SK-N-SH (cell line): ENCODE measurements around the gene MATN4. TPM values are rescaled to one million over a fixed set of nuclear protein-coding genes. Genes with fewer than 3 reads are reported as not detected.
A peak's percentile ranks its signal among the peaks of the same experiment; 100 is the strongest.

Source experiments
- CTCF ChIA-PET: fragments of 300-600, 350-600 bp; formaldehyde crosslinking; extraction: SDS; loops from one replicate; lab custom pipeline; 2021; lab: Yijun Ruan, JAX
- POLR2A ChIA-PET: fragments of 350-600 bp; sonication (Branson Sonifier 250); formaldehyde crosslinking; extraction: SDS; loops from one replicate; lab custom pipeline; 2020; ENCODE audit warnings: antibody characterized with exemption, inconsistent platforms; lab: Yijun Ruan, JAX
- DNase-seq: peaks from one replicate; pipeline ENCODE4 v3.0.0; 2012
- H2AFZ ChIP-seq: fragments of 200-600 bp; sonication (generic); 2 replicates; pipeline ENCODE4 v1.8.1; 2016; ENCODE audit warnings: antibody characterized with exemption, mild to moderate bottlenecking, low read depth
- H3F3A ChIP-seq: fragments of 200-600 bp; sonication (generic); replicated peaks from 2 replicates; pipeline ENCODE3; 2016; ENCODE audit warnings: antibody characterized with exemption, mild to moderate bottlenecking; ENCODE audit not compliant: insufficient read depth
- H3K27ac ChIP-seq, 2 experiments: fragments of 200-500 bp in 1 of 2; fragments of 200-600 bp in 1 of 2; sonication (Bioruptor generic) in 1 of 2; sonication (generic), shearing (Covaris generic) in 1 of 2; 2 replicates each; pipeline versions ENCODE4 v1.5.1 to v1.6.1; 2014 to 2016; ENCODE audit warnings: low read depth in 2 of 2, inconsistent platforms in 1 of 2, low read length in 1 of 2, mild to moderate bottlenecking in 1 of 2, mixed read lengths in 1 of 2
- H3K27me3 ChIP-seq: fragments of 200-600 bp; sonication (generic), shearing (Covaris generic); 2 replicates; pipeline ENCODE4 v1.6.1; 2016; ENCODE audit warnings: mixed run types; ENCODE audit not compliant: insufficient read depth
- H3K36me3 ChIP-seq, 2 experiments: fragments of 200-500 bp in 1 of 2; fragments of 200-600 bp in 1 of 2; sonication (Bioruptor generic) in 1 of 2; sonication (generic) in 1 of 2; replicated peaks in 1 of 2; 2 replicates each; pipeline versions ENCODE3 to v1.5.1; 2014 to 2016; ENCODE audit warnings: low read length in 1 of 2, mild to moderate bottlenecking in 1 of 2; ENCODE audit not compliant: insufficient read depth in 2 of 2, control insufficient read depth in 1 of 2
- H3K4me1 ChIP-seq, 2 experiments: fragments of 200-500 bp in 1 of 2; fragments of 200-600 bp in 1 of 2; sonication (Bioruptor generic) in 1 of 2; sonication (generic), shearing (Covaris generic) in 1 of 2; 2 replicates each; pipeline versions ENCODE4 v1.5.1 to v1.6.1; 2014 to 2016; ENCODE audit warnings: low read depth in 1 of 2, low read length in 1 of 2, mixed run types in 1 of 2; ENCODE audit not compliant: insufficient read depth in 2 of 2, control insufficient read depth in 1 of 2
- H3K4me2 ChIP-seq: fragments of 200-600 bp; sonication (generic), shearing (Covaris generic); 2 replicates; pipeline ENCODE4 v1.6.1; 2017; ENCODE audit warnings: mixed run types
- H3K4me3 ChIP-seq, 2 experiments: fragments of 200-500 bp in 1 of 2; fragments of 200-600 bp in 1 of 2; sonication (Bioruptor generic) in 1 of 2; sonication (generic), shearing (Covaris generic) in 1 of 2; 2 replicates each; pipeline versions ENCODE4 v1.5.1 to v1.8.1; 2014 to 2016; ENCODE audit warnings: low read depth in 2 of 2, inconsistent platforms in 1 of 2, low read length in 1 of 2, mild to moderate bottlenecking in 1 of 2, mixed read lengths in 1 of 2, moderate library complexity in 1 of 2
- H3K79me2 ChIP-seq: fragments of 200-600 bp; sonication (generic); 2 replicates; pipeline ENCODE4 v1.8.1; 2017; ENCODE audit warnings: mild to moderate bottlenecking; ENCODE audit not compliant: insufficient read depth
- H3K9ac ChIP-seq: fragments of 200-600 bp; sonication (generic); 2 replicates; pipeline ENCODE4 v1.6.1; 2017; ENCODE audit warnings: mixed run types
- H3K9me2 ChIP-seq: fragments of 200-600 bp; sonication (generic); 2 replicates; pipeline ENCODE4 v1.6.1; 2017; ENCODE audit warnings: mixed run types
- H3K9me3 ChIP-seq: fragments of 200-600 bp; sonication (generic); 2 replicates; pipeline ENCODE4 v1.6.1; 2017; ENCODE audit warnings: mixed run types, mild to moderate bottlenecking, moderate library complexity
- H4K20me1 ChIP-seq: fragments of 200-600 bp; sonication (generic); 2 replicates; pipeline ENCODE4 v1.6.1; 2017; ENCODE audit warnings: mild to moderate bottlenecking, mixed run types; ENCODE audit not compliant: insufficient read depth
- CHD2 ChIP-seq: fragments of 150-350 bp; IDR thresholded peaks from 2 replicates; pipeline ENCODE4 v1.6.1; 2018; ENCODE audit warnings: low read length; ENCODE audit not compliant: partially characterized antibody
- EP300 ChIP-seq, 2 experiments: IDR thresholded peaks; 2 replicates each; pipeline versions ENCODE4 v1.4.0 to v1.6.1; 2012; ENCODE audit warnings: borderline replicate concordance in 1 of 2, low read depth in 1 of 2, low read length in 1 of 2
- EZH2phosphoT487 ChIP-seq: fragments of 200-600 bp; sonication (generic); IDR thresholded peaks from 2 replicates; pipeline ENCODE4 v1.6.1; 2017; ENCODE audit warnings: low read depth, mixed run types, mild to moderate bottlenecking, antibody characterized with exemption, moderate library complexity, borderline replicate concordance
- FOSL2 ChIP-seq: IDR thresholded peaks from 2 replicates; pipeline ENCODE4 v1.4.0; 2012; ENCODE audit warnings: low read depth, mild to moderate bottlenecking, moderate library complexity, borderline replicate concordance
- FOXJ3 ChIP-seq: sonication (generic); formaldehyde crosslinking; IDR thresholded peaks from 2 replicates; pipeline ENCODE4 v1.5.1; 2020; ENCODE audit warnings: mild to moderate bottlenecking, missing genetic modification reagents
- FOXM1 ChIP-seq: IDR thresholded peaks from 2 replicates; pipeline ENCODE4 v1.4.0; 2012; ENCODE audit warnings: low read depth, mild to moderate bottlenecking
- GATA2 ChIP-seq: sonication (generic); formaldehyde crosslinking; IDR thresholded peaks from 2 replicates; pipeline ENCODE4 v1.5.0; 2020; ENCODE audit warnings: mild to moderate bottlenecking, missing genetic modification reagents
- JUND ChIP-seq: IDR thresholded peaks from 2 replicates; pipeline ENCODE4 v1.4.0; 2012
- MEF2A ChIP-seq: IDR thresholded peaks from 2 replicates; pipeline ENCODE4 v1.4.0; 2012; ENCODE audit warnings: low read depth, borderline replicate concordance
- MXI1 ChIP-seq: IDR thresholded peaks from 2 replicates; pipeline ENCODE4 v1.6.1; 2012; ENCODE audit warnings: mild to moderate bottlenecking, low read depth, low read length, improper control_type of control experiment
- POLR2AphosphoS5 ChIP-seq: IDR thresholded peaks from 2 replicates; pipeline ENCODE4 v1.6.1; 2012; ENCODE audit warnings: low read depth, low read length
- RFX5 ChIP-seq: IDR thresholded peaks from 2 replicates; pipeline ENCODE4 v1.6.1; 2012; ENCODE audit warnings: mild to moderate bottlenecking, improper control_type of control experiment, low read length
- SIN3A ChIP-seq: IDR thresholded peaks from 2 replicates; pipeline ENCODE4 v1.6.1; 2012; ENCODE audit warnings: low read depth, mild to moderate bottlenecking, low read length, moderate library complexity, borderline replicate concordance
- TAF1 ChIP-seq: IDR thresholded peaks from 2 replicates; pipeline ENCODE4 v1.6.1; 2012; ENCODE audit warnings: low read depth, mild to moderate bottlenecking, low read length, moderate library complexity, borderline replicate concordance
- TCF12 ChIP-seq: IDR thresholded peaks from 2 replicates; pipeline ENCODE4 v1.4.0; 2012
- TEAD4 ChIP-seq: IDR thresholded peaks from 2 replicates; pipeline ENCODE4 v1.4.0; 2012; ENCODE audit warnings: mild to moderate bottlenecking, borderline replicate concordance; ENCODE audit not compliant: insufficient read depth
- USF2 ChIP-seq: fragments of 150-350 bp; IDR thresholded peaks from 2 replicates; pipeline ENCODE4 v1.6.1; 2017; ENCODE audit warnings: antibody characterized with exemption, low read length, low read depth, borderline replicate concordance
- WGBS: methylation state at CpG from one replicate; pipeline ENCODE4 v1.1.6; 2017; ENCODE audit warnings: low lambda C conversion rate; 5-methylcytosine and 5-hydroxymethylcytosine counted together
- polyA plus RNA-seq, 3 experiments: library from polyadenylated mRNA; depleted of rRNA; stranded (reverse); fragments of >200 nt; gene quantifications; 2 replicates each; pipeline ENCODE4 v1.2.3, GENCODE V29; 2012

Gene MATN4
- polyA plus RNA-seq, 1 of the 3 experiments (the other 2 are of a cell fraction) = 0.16 TPM

- TF ChIP-seq TAF1 (no peak), POLR2AphosphoS5 (peak; percentile 55; the same call in 1 of the 2 replicates), MXI1 (no peak), GATA2 (CRISPR knock-in tag) (no peak), EZH2phosphoT487 (no peak), SIN3A (peak; percentile 24; the same call in 1 of the 2 replicates), RFX5 (no peak), CHD2 (no peak), TEAD4 (peak; percentile 97), FOXM1 (peak; percentile 73), JUND (peak; percentile 85), USF2 (no peak)
Measured at GRCh38 chr20:45337367-45338120, 29.4 kb upstream of the MATN4 start (continued).

GRCh38 chr20:45336530-45337366, 28.6 kb upstream of the MATN4 start:
- Histone ChIP-seq H3K9me2 (no peaks in the 10 kb centered on the region), H2AFZ (no peak overlapping the region), H3F3A (peaks cover 27% of the 10 kb centered on the region), H4K20me1 (peaks cover 10% of the 10 kb centered on the region; the same call in 1 of the 2 replicates), H3K36me3 (peaks cover 12 to 32% of the 10 kb centered on the region in 2 experiments), H3K27me3 (no peaks in the 10 kb centered on the region), H3K4me2 (peak overlapping the region; percentile 69), H3K79me2 (peaks cover 55% of the 10 kb centered on the region), H3K4me1 (peaks cover 34 to 38% of the 10 kb centered on the region in 2 experiments), H3K4me3 (no peak overlapping the region), H3K9ac (peak overlapping the region; percentile 42; the same call in 1 of the 2 replicates), H3K9me3 (no peaks in the 10 kb centered on the region), H3K27ac (peak overlapping the region; percentile 63 to 88; a peak in 3 of 4 replicates)
- TF ChIP-seq FOSL2 (peak; percentile 48; the same call in 1 of the 2 replicates), RFX5 (no peak), JUND (peak; percentile 54; the same call in 1 of the 2 replicates), TCF12 (peak; percentile 42; the same call in 1 of the 2 replicates), CHD2 (no peak), MEF2A (no peak), EP300 (IDR thresholded peaks at IDR 0.05; ENCODE audit: borderline replicate concordance in 1 of 2, low read depth in 1 of 2, low read length in 1 of 2) (0 out of 4 replicates have a peak, but pooled peaks of 1 of the 2 experiments have one; percentile 10), FOXJ3 (CRISPR knock-in tag) (no peak)
- no peak for DNase-seq
- POLR2A ChIA-PET = interaction anchor here (0.8 kb wide), 1 partner anchor 11 kb away, joined by 3 read pairs; no protein-coding TSS in a partner anchor
- CTCF ChIA-PET = interaction anchor here (1.2 to 4.0 kb wide), 6 partner anchors 10 to 434 kb away, joined by 3 to 20 read pairs (median 12); partner anchors contain the start of gene SYS1
- 51% methylated on average over 6 of the region's 11 CpGs for WGBS
